ENCODE data around the gene APLP1.

The APLP1 gene

DNA sequence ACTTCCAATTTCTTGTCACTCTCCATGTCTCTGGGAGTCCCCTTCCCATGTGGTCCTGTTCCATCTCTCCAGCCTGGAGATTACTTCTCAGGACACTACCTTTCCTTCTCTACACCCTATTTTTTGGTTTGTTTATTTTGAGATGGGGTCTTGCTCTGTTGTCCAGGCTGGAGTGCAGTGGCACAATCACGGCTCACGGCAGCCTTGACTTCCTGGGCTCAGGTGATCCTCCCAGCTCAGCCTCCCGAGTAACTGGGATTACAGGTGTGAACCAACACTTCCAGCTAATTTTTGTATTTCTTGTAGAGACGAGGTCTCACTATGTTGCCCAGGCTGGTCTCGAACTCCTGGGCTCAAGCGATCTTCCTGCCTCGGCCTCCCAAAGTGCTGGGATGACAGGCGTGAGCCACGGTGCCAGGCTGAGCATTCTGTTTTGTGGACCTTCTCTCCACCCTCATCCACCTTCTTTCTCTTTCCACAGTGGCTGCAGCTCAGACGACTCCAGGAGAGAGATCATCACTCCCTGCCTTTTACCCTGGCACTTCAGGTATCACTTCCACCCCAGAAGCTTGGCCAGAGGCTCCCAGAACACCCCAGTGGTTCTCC lies 34.6 kb downstream of the APLP1 start:
- Histone ChIP-seq H3K4me1 (peaks cover 71 to 87% (median 80%) of the 10 kb centered on the region in 10 experiments), H3K27me3 (no peaks in the 10 kb centered on the region), H3K36me3 (peaks cover 0 to 48% (median 8%) of the 10 kb centered on the region in 11 experiments; a peak in 18 of 22 replicates), H3K4me3 (peak overlapping the region; percentile 43 to 95 (median 86)), H3K9me3 (replicated peaks in 1 of 11) (no peaks in the 10 kb centered on the region), H3K27ac (peak overlapping the region; percentile 85 to 99 (median 96)), H3K9ac (peak overlapping the region; percentile 85 to 92 (median 90)), H3K4me2 (peak overlapping the region; percentile 89 to 100 (median 99)), H4K20me1 (peaks cover 0 to 17% (median 8%) of the 10 kb centered on the region in 11 experiments; a peak in 13 of 22 replicates)
- no peak for TF ChIP-seq Cebpa-rat (IDR thresholded peaks at IDR 0.05)

DNA sequence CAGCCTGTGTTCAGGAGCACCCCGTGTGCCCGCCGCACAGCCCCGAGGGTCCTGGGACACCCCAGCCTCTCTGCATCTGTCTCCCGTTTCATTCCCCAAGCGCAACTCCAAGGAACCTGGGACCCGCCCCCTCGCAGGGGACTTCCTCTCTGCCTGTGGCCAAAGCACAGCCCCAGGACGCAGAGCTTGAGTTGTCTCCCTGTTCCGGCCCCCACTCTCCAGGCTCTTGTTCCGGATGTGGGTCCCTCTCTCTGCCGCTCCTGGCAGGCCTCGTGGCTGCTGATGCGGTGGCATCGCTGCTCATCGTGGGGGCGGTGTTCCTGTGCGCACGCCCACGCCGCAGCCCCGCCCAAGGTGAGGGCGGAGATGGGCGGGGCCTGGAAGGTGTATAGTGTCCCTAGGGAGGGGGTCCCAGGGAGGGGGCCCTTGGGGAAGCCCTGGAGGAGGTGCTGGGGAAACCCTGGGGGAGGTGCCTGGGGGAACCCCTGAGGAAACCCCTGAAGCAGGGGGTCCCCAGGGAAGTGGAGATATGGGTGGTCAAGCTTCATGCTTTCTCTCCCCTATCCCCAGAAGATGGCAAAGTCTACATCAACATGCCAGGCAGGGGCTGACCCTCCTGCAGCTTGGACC lies 35.3 kb downstream of the APLP1 start:
- peak overlapping the region; percentile 85 to 92 (median 90) for H3K9ac ChIP-seq
- TF ChIP-seq Cebpa-rat (IDR thresholded peaks at IDR 0.05), result no peak
- H3K9me3 ChIP-seq (replicated peaks in 1 of 11), result no peaks in the 10 kb centered on the region
- peak overlapping the region; percentile 85 to 99 (median 96) for H3K27ac ChIP-seq
- H4K20me1 ChIP-seq, result peaks cover 0 to 10% (median under 1%) of the 10 kb centered on the region in 11 experiments; a peak in 11 of 22 replicates
- peaks cover 72 to 87% (median 80%) of the 10 kb centered on the region in 10 experiments for H3K4me1 ChIP-seq
- H3K4me2 ChIP-seq, result peak overlapping the region; percentile 89 to 100 (median 99)
- H3K4me3 ChIP-seq, result peak overlapping the region; percentile 43 to 95 (median 86)
- no peaks in the 10 kb centered on the region for H3K27me3 ChIP-seq
- peaks cover 0 to 41% (median under 1%) of the 10 kb centered on the region in 11 experiments; a peak in 11 of 22 replicates for H3K36me3 ChIP-seq

DNA sequence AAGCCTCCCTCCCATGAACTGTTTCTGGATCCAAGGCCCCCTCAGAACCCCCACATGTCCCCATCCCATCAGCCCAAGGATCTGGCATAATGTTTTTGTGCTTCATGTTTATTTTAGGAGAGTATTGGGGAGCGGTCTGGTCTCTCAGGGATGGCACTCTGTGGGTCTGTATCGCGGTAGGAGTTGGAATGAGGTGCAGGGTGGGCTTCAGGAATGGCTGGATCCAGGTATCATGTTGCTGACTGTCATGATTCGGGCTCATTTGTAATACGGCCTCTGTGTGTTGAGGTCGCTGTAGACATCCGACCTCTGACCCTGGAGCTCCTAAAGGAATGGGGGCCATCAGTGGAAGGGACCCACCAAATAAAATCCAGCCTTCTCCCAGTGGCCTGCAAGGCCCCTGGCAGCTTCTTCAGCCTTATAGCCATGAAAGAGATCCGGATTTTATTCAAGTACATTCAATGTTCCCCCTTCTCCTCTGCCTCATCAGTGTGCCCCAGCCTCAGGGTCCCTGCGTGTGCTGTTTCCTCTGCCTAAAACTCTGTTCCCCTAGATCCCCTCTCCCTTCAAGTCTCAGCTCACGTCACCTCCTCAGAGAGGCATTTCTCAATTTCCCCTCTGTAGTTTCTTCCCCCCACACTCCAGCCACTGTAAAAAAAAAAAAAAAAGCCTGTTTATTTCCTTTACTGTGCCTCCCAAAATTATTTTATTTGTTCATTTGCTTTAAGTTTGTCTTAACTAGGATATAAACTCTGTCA lies 36.1 kb downstream of the APLP1 start:
- peak overlapping the region; percentile 44 to 99 (median 96) for H3K27ac ChIP-seq
- peaks cover 0 to 4% (median 0%) of the 10 kb centered on the region in 11 experiments; a peak in 1 of 22 replicates for H4K20me1 ChIP-seq
- no peaks in the 10 kb centered on the region for H3K27me3 ChIP-seq
- H3K9me3 ChIP-seq (replicated peaks in 1 of 11), result no peaks in the 10 kb centered on the region
- peaks cover 77 to 91% (median 86%) of the 10 kb centered on the region in 10 experiments for H3K4me1 ChIP-seq
- H3K4me2 ChIP-seq, result peak overlapping the region; percentile 89 to 100 (median 99)
- H3K4me3 ChIP-seq, result peak overlapping the region in 8 of 10 experiments; percentile 16 to 95 (median 90); a peak in 13 of 20 replicates
- 0 out of 22 replicates have a peak, but pooled peaks of 1 of the 11 experiments have one; percentile 15 for TF ChIP-seq Cebpa-rat (IDR thresholded peaks at IDR 0.05)
- H3K9ac ChIP-seq, result peak overlapping the region; percentile 24 to 92 (median 87); a peak in 21 of 22 replicates
- H3K36me3 ChIP-seq, result peaks cover 0 to 35% (median 0%) of the 10 kb centered on the region in 11 experiments; a peak in 5 of 22 replicates

DNA sequence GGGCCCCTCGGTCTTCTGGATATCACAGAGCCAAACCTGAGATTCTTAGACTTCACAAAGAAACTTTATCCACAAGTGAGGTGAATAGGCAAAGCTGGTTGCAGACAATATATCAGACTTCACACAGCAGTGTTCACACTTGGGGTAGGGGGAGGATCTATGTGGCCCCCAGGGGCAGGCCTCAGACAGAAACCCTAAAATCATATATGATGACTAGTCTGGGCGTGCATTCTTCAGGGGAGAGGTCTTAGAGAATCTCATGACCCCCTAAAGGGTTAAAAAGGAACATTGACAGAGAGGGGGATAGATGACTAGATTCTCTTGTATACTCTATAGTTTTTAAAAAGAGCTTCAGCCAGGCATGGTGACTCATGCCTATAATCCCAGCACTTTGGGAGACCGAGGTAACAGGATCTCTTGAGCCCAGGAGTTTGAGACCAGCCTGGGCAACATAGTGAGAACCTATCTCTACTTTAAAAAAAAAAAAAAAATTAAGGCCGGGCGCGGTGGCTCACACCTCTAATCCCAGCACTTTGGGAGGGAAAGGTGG lies 36.9 kb downstream of the APLP1 start:
- Histone ChIP-seq H3K36me3 (peaks cover 0 to 35% (median 0%) of the 10 kb centered on the region in 11 experiments; a peak in 5 of 22 replicates), H3K4me1 (peaks cover 85 to 98% (median 94%) of the 10 kb centered on the region in 10 experiments), H3K9ac (peak overlapping the region; percentile 24 to 92 (median 87); a peak in 21 of 22 replicates), H3K27me3 (no peaks in the 10 kb centered on the region), H3K4me2 (peak overlapping the region; percentile 89 to 100 (median 99)), H3K27ac (peak overlapping the region; percentile 44 to 99 (median 96)), H3K9me3 (replicated peaks in 1 of 11) (no peaks in the 10 kb centered on the region), H3K4me3 (peak overlapping the region in 5 of 10 experiments; percentile 6 to 94 (median 87); a peak in 9 of 20 replicates), H4K20me1 (peaks cover 0 to under 1% (median 0%) of the 10 kb centered on the region in 11 experiments; a peak in 1 of 22 replicates)
- TF ChIP-seq Cebpa-rat (IDR thresholded peaks at IDR 0.05), result no peak

DNA sequence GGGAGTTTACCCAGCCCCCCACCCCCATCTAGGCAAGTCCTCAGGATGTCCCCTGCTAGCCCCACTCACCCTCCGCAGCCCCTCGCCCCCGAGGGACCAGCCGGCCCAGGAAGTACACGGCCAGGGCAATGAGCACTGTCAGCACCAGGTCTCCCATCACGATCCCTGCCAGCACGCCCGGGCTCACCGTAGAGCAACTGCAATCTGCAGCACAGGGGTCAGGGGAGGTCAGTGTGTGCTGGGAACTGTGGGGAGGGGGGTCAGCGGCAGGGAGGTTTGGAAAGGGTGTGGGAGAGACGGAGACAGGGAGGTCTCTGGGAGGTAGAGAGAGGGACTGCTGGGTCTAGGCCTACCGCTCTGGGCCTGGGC lies 39.0 kb downstream of the APLP1 start:
- H4K20me1 ChIP-seq, result no peaks in the 10 kb centered on the region
- peak overlapping the region in 6 of 10 experiments; percentile 30 to 94 (median 78); a peak in 11 of 20 replicates for H3K4me3 ChIP-seq
- no peak for TF ChIP-seq Cebpa-rat (IDR thresholded peaks at IDR 0.05)
- no peaks in the 10 kb centered on the region for H3K27me3 ChIP-seq
- no peaks in the 10 kb centered on the region for H3K9me3 ChIP-seq (replicated peaks in 1 of 11)
- H3K4me2 ChIP-seq, result peak overlapping the region; percentile 87 to 100 (median 97); a peak in 21 of 22 replicates
- H3K9ac ChIP-seq, result peak overlapping the region in 10 of 11 experiments; percentile 23 to 90 (median 86); a peak in 16 of 22 replicates
- H3K27ac ChIP-seq, result peak overlapping the region in 10 of 11 experiments; percentile 95 to 99 (median 98); a peak in 21 of 22 replicates
- H3K4me1 ChIP-seq, result peaks cover 88 to 99% (median 96%) of the 10 kb centered on the region in 10 experiments
- peaks cover 0 to 35% (median 0%) of the 10 kb centered on the region in 11 experiments; a peak in 5 of 22 replicates for H3K36me3 ChIP-seq

DNA sequence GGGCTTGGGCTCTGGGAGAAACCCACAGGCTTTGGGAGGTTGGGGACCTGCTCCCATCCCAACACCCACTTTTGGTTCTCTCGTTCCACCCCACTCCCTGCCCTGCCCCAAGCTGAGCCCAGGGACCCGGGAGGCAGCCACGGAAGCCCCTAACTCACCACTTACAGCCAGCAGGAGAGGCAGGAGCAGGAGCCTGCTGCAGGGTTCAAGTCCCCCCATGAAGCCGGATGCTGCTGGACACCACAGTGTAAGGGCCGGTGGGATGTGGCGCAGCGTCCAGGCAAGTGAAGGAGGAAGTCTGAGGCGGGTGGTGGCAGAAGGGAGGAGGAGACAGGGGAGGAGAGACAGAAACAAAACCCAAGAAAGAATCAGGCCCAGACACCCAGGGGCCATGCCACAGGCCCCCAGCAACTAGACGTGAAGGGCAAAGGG lies 39.7 kb downstream of the APLP1 start, which contains the start of gene TYROBP:
TYROBP (minus strand) TSS at position 286 of the 432 bp plus-strand sequence; CDS start at position 219, 67 bp downstream.
- no peak for TF ChIP-seq Cebpa-rat (IDR thresholded peaks at IDR 0.05)
- H3K27ac ChIP-seq, result peak within 1 kb of the TSS; percentile 85 to 99 (median 97)
- no peaks in the 10 kb centered on the region for H3K27me3 ChIP-seq
- H3K9me3 ChIP-seq (replicated peaks in 1 of 11), result no peaks in the 10 kb centered on the region
- H4K20me1 ChIP-seq, result no peaks in the 10 kb centered on the region
- peak within 1 kb of the TSS; percentile 87 to 100 (median 97) for H3K4me2 ChIP-seq
- peaks cover 0 to 35% (median 0%) of the 10 kb centered on the region in 11 experiments; a peak in 5 of 22 replicates for H3K36me3 ChIP-seq
- H3K4me1 ChIP-seq, result peaks cover 81 to 99% (median 92%) of the 10 kb centered on the region in 10 experiments
- H3K9ac ChIP-seq, result peak within 1 kb of the TSS; percentile 35 to 90 (median 86); a peak in 21 of 22 replicates
- peak within 1 kb of the TSS in 7 of 10 experiments; percentile 22 to 94 (median 69); a peak in 12 of 20 replicates for H3K4me3 ChIP-seq

DNA sequence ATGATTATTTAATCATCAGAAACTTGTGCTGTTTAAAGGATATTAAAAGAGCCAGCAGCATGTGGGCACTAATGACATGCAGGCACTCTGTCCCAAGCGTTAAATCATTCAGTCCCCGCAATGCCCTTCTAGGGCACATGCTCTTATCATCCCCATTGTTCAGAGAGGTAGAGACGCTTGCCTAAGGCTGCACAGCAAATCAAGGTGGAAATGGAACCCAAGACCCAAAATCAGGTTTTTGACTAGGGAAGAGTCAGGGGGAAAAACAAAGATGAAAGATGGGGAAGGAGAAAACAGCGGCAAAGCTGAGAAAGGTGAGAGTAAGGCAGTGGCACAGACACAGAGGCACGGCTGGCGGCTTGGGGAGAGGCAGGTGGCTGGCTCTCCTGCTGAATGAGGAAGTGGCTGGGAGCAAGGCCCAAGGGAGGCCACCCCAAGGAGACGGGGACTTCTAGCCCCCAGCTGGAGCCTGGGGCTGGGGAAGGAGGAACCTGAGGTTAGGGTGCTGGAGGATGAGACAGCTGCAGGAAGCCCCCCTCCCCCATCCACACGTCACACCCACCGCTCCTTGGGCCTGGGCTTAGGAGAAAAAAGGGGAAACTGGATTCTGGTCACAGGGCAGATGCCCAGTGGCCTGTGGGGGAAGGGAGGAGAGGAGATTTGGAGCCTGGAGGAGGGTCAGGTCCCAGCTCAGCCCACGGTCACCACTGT lies 40.8 kb downstream of the APLP1 start:
- TF ChIP-seq Cebpa-rat (IDR thresholded peaks at IDR 0.05), result no peak
- Histone ChIP-seq H3K36me3 (peaks cover 0 to 35% (median 0%) of the 10 kb centered on the region in 11 experiments; a peak in 5 of 22 replicates), H3K4me2 (peak overlapping the region; percentile 87 to 100 (median 97)), H4K20me1 (no peaks in the 10 kb centered on the region), H3K9me3 (replicated peaks in 1 of 11) (no peaks in the 10 kb centered on the region), H3K27ac (peak overlapping the region; percentile 85 to 99 (median 97)), H3K4me1 (peaks cover 70 to 99% (median 93%) of the 10 kb centered on the region in 10 experiments), H3K9ac (peak overlapping the region; percentile 72 to 90 (median 86)), H3K4me3 (peak overlapping the region in 9 of 10 experiments; percentile 29 to 94 (median 46); a peak in 14 of 20 replicates), H3K27me3 (no peaks in the 10 kb centered on the region)
